HCT116 (cell line): Measurements from ENCODE around the gene LDHD.

Source experiments
- FOSL1 ChIP-seq: IDR thresholded peaks from 2 replicates; pipeline ENCODE4 v1.6.1; 2012; ENCODE audit warnings: low read depth
- POLR2A ChIP-seq: IDR thresholded peaks from 2 replicates; pipeline ENCODE4 v1.7.0; 2011; ENCODE audit warnings: borderline replicate concordance; ENCODE audit not compliant: insufficient read depth, insufficient read length; ENCODE audit errors: extremely low read depth
- TCF7L2 ChIP-seq: IDR thresholded peaks from 2 replicates; pipeline ENCODE4 v1.7.0; 2011; ENCODE audit warnings: borderline replicate concordance, inconsistent platforms; ENCODE audit not compliant: insufficient read depth, insufficient read length; ENCODE audit errors: extremely low read depth
- ZFX ChIP-seq: fragments of 450-650 bp; IDR thresholded peaks from 2 replicates; pipeline ENCODE4 v1.6.1; 2017
- TF ChIP-seq, protein P1 (sequence below), 3 experiments: fragments of 200-600 bp in 1 of 3; sonication (generic) in 1 of 3; IDR thresholded peaks in 2 of 3; conservative IDR thresholded peaks in 1 of 3; 2 replicates each; pipeline ENCODE4 v1.5.1; 2012 to 2017; ENCODE audit warnings: low read depth in 2 of 3, low read length in 2 of 3, antibody characterized with exemption in 1 of 3, borderline replicate concordance in 1 of 3, control low read depth in 1 of 3, mild to moderate bottlenecking in 1 of 3, mixed read lengths in 1 of 3, mixed run types in 1 of 3, moderate library complexity in 1 of 3; ENCODE audit not compliant: insufficient read depth in 1 of 3

DNA sequence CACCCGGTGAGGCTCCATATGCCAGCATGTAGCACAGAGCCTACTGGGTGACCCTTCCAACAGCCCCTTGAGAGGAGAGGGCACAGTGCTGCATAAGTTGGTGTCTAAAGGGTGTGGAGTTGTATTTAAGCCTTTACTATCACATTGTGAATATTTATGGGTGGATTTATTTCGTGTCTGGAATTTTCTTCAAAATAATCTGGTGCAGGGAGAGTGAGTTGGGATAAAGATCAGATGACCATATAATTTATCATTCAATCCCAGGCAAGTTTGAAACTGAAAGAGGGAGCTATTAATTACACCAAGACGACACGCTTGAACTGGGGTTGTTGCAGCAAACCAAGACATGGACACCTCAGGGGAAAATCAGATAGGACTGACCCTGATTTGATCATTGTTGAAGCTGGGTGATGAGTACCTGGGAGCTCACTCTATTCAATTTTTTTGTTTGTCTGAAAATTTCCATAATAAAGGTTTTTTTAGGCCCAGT is 42.2 kb downstream of the LDHD start:
- TF ChIP-seq POLR2A = no peak
- TF ChIP-seq, protein P1, sequence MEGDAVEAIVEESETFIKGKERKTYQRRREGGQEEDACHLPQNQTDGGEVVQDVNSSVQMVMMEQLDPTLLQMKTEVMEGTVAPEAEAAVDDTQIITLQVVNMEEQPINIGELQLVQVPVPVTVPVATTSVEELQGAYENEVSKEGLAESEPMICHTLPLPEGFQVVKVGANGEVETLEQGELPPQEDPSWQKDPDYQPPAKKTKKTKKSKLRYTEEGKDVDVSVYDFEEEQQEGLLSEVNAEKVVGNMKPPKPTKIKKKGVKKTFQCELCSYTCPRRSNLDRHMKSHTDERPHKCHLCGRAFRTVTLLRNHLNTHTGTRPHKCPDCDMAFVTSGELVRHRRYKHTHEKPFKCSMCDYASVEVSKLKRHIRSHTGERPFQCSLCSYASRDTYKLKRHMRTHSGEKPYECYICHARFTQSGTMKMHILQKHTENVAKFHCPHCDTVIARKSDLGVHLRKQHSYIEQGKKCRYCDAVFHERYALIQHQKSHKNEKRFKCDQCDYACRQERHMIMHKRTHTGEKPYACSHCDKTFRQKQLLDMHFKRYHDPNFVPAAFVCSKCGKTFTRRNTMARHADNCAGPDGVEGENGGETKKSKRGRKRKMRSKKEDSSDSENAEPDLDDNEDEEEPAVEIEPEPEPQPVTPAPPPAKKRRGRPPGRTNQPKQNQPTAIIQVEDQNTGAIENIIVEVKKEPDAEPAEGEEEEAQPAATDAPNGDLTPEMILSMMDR (IDR thresholded peaks at IDR 0.05 in 2 of 3, conservative IDR thresholded peaks at IDR 0.05 in 1 of 3; ENCODE audit: borderline replicate concordance in 1 of 3, insufficient read depth in 1 of 3, low read depth in 2 of 3, low read length in 2 of 3) = no peak
- TF ChIP-seq TCF7L2 = no peak
- TF ChIP-seq FOSL1 = no peak
- no peak for TF ChIP-seq ZFX
